Thoracic aorta (tissue), 2 donors: Measurements from ENCODE around the gene MED14. TPM values are rescaled to one million over a fixed set of nuclear protein-coding genes. Genes with fewer than 3 reads are reported as not detected.

Experiments
- ATAC-seq: fragments of 150-250 bp; one replicate; pipeline ENCODE4 v1.8.0; 2017; ENCODE audit warnings: low read depth; ENCODE audit not compliant: insufficient number of reproducible peaks, low FRiP score
- DNase-seq: peaks from one replicate; pipeline ENCODE4 v3.0.0-alpha.2; 2020; ENCODE audit warnings: low spot score
- H3K27ac ChIP-seq, 2 donors: fragments of 200-600 bp; sonication (generic); 1 replicate in 1 of 2; 2 replicates in 1 of 2; pipeline ENCODE4 v1.5.1; 2016; ENCODE audit warnings: mild to moderate bottlenecking in 2 of 2, moderate library complexity in 2 of 2
- H3K27me3 ChIP-seq: fragments of 200-600 bp; sonication (generic); replicated peaks from 2 replicates; pipeline ENCODE4 v1.6.0; 2016; ENCODE audit warnings: mild to moderate bottlenecking; ENCODE audit not compliant: insufficient read depth
- H3K36me3 ChIP-seq: fragments of 200-600 bp; sonication (generic); one replicate; pipeline ENCODE4 v1.5.1; 2016
- H3K4me1 ChIP-seq, 2 donors: fragments of 200-600 bp; sonication (generic); 1 replicate in 1 of 2; 2 replicates in 1 of 2; pipeline versions ENCODE4 v1.5.1 to v1.6.0; 2016; ENCODE audit warnings: low read depth in 2 of 2, mild to moderate bottlenecking in 1 of 2; ENCODE audit not compliant: control insufficient read depth in 1 of 2
- H3K4me3 ChIP-seq: fragments of 200-600 bp; sonication (generic); 2 replicates; pipeline ENCODE4 v1.5.1; 2016; ENCODE audit warnings: mild to moderate bottlenecking
- H3K9me3 ChIP-seq: fragments of 200-600 bp; sonication (generic); 2 replicates; pipeline ENCODE4 v1.5.1; 2016
- total RNA-seq, 2 donors: library from RNA; depleted of rRNA; stranded (reverse); fragments of >200 nt; gene quantifications; one replicate each; pipeline versions ENCODE4 v1.1.0 to v1.2.3, GENCODE V29; 2016
- TF ChIP-seq, protein P1 (sequence below): fragments of 200-600 bp; sonication (generic); IDR thresholded peaks from one replicate; pipeline ENCODE4 v1.5.1; 2019; ENCODE audit warnings: antibody characterized with exemption

The MED14 gene
- total RNA-seq, 2 donors from 2014 or later, result 25.7 to 94.1 TPM

- no peak overlapping the region for H3K4me3 ChIP-seq
- TF ChIP-seq, protein P1, sequence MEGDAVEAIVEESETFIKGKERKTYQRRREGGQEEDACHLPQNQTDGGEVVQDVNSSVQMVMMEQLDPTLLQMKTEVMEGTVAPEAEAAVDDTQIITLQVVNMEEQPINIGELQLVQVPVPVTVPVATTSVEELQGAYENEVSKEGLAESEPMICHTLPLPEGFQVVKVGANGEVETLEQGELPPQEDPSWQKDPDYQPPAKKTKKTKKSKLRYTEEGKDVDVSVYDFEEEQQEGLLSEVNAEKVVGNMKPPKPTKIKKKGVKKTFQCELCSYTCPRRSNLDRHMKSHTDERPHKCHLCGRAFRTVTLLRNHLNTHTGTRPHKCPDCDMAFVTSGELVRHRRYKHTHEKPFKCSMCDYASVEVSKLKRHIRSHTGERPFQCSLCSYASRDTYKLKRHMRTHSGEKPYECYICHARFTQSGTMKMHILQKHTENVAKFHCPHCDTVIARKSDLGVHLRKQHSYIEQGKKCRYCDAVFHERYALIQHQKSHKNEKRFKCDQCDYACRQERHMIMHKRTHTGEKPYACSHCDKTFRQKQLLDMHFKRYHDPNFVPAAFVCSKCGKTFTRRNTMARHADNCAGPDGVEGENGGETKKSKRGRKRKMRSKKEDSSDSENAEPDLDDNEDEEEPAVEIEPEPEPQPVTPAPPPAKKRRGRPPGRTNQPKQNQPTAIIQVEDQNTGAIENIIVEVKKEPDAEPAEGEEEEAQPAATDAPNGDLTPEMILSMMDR, result no peak
- peaks cover 5% of the 10 kb centered on the region for H3K36me3 ChIP-seq
- DNase-seq (no peak), ATAC-seq (no peak)
- no peak overlapping the region for H3K27ac ChIP-seq
- H3K9me3 ChIP-seq, result no peaks in the 10 kb centered on the region
- no peaks in the 10 kb centered on the region for H3K4me1 ChIP-seq
- H3K27me3 ChIP-seq, result no peaks in the 10 kb centered on the region
These were observed 71.3 kb downstream of the MED14 start for GRCh38 chrX:40663880-40664630.

GRCh38 chrX:40663078-40663740 lies 72.1 kb downstream of the MED14 start:
- TF ChIP-seq, protein P1, result no peak
- H3K9me3 ChIP-seq, result no peaks in the 10 kb centered on the region
- no peaks in the 10 kb centered on the region for H3K27me3 ChIP-seq
- no peak overlapping the region for H3K4me3 ChIP-seq
- H3K27ac ChIP-seq, result no peak overlapping the region
- DNase-seq (no peak), ATAC-seq (no peak)
- H3K36me3 ChIP-seq, result peaks cover 5% of the 10 kb centered on the region
- no peaks in the 10 kb centered on the region for H3K4me1 ChIP-seq

DNA sequence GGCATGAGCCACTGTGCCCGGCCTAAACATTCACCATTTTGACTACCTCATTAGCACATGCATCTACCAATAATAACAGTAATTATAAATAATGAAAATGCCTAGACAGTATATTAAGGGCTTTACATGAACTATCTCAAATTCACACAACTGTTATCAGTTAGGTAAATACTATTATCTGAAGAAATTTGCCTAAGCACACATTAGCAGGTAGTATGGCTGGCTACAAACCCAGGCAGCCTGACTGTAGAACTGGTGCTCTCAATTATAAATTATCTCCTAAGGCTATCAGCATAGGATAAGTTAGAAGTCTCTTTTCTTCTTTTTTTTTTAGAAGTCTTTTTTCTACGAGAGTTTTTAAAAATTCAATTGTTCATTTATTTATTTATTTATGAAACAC lies 73.9 kb downstream of the MED14 start:
- Histone ChIP-seq H3K27me3 (no peaks in the 10 kb centered on the region), H3K27ac (no peak overlapping the region), H3K4me3 (no peak overlapping the region), H3K9me3 (no peaks in the 10 kb centered on the region), H3K36me3 (peaks cover 5% of the 10 kb centered on the region), H3K4me1 (no peaks in the 10 kb centered on the region)
- TF ChIP-seq, protein P1, result no peak
- ATAC-seq (no peak), DNase-seq (no peak)

GRCh38 chrX:40660381-40660780 lies 75.0 kb downstream of the MED14 start:
- Histone ChIP-seq H3K4me1 (no peaks in the 10 kb centered on the region), H3K27ac (no peak overlapping the region), H3K36me3 (peaks cover 5% of the 10 kb centered on the region), H3K4me3 (no peak overlapping the region), H3K9me3 (no peaks in the 10 kb centered on the region), H3K27me3 (no peaks in the 10 kb centered on the region)
- no peak for ATAC-seq
- TF ChIP-seq, protein P1, result no peak
- DNase-seq, result no peak

DNA sequence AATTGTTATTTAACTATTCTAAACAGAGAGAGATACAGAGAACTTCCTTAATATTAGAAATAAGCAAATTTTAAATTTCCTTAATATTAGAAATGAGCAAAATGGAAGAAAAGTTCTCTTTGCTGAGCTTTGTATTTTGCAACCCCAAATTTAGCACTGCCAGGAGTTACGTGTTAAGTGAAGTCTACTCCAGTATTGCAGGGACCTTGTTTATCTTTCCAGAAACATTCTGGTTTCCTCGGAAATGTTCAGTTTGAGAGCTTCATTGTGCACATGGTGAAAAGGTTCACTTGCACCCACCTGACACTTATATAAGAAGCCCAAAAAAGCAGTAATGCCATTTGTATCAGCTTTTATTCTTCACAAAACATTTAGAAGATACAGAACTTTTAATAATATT lies 81.8 kb downstream of the MED14 start:
- Histone ChIP-seq H3K36me3 (no peaks in the 10 kb centered on the region), H3K9me3 (no peaks in the 10 kb centered on the region), H3K27ac (peak overlapping the region in 1 of 2 donors; percentile 35), H3K4me1 (peaks cover 0 to 3% of the 10 kb centered on the region in 2 donors), H3K4me3 (no peak overlapping the region), H3K27me3 (no peaks in the 10 kb centered on the region)
- TF ChIP-seq, protein P1, result no peak
- ATAC-seq (no peak), DNase-seq (no peak)
